ENCODE results near the gene EMP2.

- no peak for TF ChIP-seq CTCF (IDR thresholded peaks at IDR 0.05)
- no peak for TF ChIP-seq POLR2A (IDR thresholded peaks at IDR 0.05)
Observed at GRCh38 chr16:10605636-10606035, 25.2 kb upstream of the EMP2 start.

Measured in esophagus squamous epithelium (tissue), 4 donors.